ENCODE measurements around the gene TCTN3. TPM values are rescaled to one million over a fixed set of nuclear protein-coding genes. Genes with fewer than 3 reads are reported as not detected.

The TCTN3 gene
- total RNA-seq, 1 experiment from 2014 or later, result 21.8 TPM

DNA sequence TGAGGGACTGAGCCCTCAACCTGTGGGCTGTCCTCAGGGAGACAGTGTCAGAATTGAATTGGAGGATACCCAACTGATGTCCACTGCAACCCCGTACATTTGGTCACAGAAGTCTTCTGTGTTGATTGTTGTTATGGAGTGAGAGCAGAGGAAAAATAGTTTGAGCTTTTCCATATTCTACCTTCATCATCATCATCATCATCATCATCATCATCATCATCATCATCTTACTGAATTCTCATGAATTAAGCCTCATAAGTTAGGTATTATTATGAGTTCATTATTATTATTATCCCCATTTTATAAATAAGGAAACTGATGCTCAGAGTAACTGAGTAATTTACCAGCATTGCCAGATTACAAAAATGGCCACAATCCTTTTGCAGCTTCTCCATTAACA, 45.6 kb downstream of the TCTN3 start:
- no peak overlapping the region for H3K4me2 ChIP-seq (ENCODE audit: low read length)
- H3K79me2 ChIP-seq (ENCODE audit: low read length), result peaks cover 17% of the 10 kb centered on the region; the same call in 1 of the 2 replicates
- H2AFZ ChIP-seq (ENCODE audit: low read length), result no peak overlapping the region
- H4K20me1 ChIP-seq (ENCODE audit: low read length), result no peaks in the 10 kb centered on the region
- no peak overlapping the region for H3K9ac ChIP-seq (ENCODE audit: low read length)
- H3K27ac ChIP-seq (ENCODE audit: low read length), result no peak overlapping the region
- TF ChIP-seq EZH2 (IDR thresholded peaks at IDR 0.05; ENCODE audit: low read length, unreplicated experiment) (no peak), EZH2phosphoT487 (IDR thresholded peaks at IDR 0.05; ENCODE audit: borderline replicate concordance, low read length) (no peak)
- TF ChIP-seq, protein P1, sequence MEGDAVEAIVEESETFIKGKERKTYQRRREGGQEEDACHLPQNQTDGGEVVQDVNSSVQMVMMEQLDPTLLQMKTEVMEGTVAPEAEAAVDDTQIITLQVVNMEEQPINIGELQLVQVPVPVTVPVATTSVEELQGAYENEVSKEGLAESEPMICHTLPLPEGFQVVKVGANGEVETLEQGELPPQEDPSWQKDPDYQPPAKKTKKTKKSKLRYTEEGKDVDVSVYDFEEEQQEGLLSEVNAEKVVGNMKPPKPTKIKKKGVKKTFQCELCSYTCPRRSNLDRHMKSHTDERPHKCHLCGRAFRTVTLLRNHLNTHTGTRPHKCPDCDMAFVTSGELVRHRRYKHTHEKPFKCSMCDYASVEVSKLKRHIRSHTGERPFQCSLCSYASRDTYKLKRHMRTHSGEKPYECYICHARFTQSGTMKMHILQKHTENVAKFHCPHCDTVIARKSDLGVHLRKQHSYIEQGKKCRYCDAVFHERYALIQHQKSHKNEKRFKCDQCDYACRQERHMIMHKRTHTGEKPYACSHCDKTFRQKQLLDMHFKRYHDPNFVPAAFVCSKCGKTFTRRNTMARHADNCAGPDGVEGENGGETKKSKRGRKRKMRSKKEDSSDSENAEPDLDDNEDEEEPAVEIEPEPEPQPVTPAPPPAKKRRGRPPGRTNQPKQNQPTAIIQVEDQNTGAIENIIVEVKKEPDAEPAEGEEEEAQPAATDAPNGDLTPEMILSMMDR (conservative IDR thresholded peaks at IDR 0.05; ENCODE audit: low read depth, low read length), result no peak
- ChIA-PET CTCF (no interaction called here), POLR2A (ENCODE audit: unreplicated experiment) (no interaction called here)
- H3K9me2 ChIP-seq (replicated peaks; ENCODE audit: low read length), result no peaks in the 10 kb centered on the region
- ATAC-seq (no peak), DNase-seq (no peak)
- no peaks in the 10 kb centered on the region for H3K4me1 ChIP-seq (ENCODE audit: insufficient read depth, low read length)
- intact Hi-C loops (cut with micrococcal nuclease), result no loop called here
- no TSS peak for BruUV-seq (replicated peaks)
- H3K36me3 ChIP-seq (ENCODE audit: low read depth, low read length), result peaks cover 29% of the 10 kb centered on the region
- no peaks in the 10 kb centered on the region for H3F3A ChIP-seq (ENCODE audit: low read length, unreplicated experiment)
- no peaks in the 10 kb centered on the region for H3K9me3 ChIP-seq (ENCODE audit: low read length)
- no peaks in the 10 kb centered on the region for H3K27me3 ChIP-seq (ENCODE audit: low read length)
- H3K4me3 ChIP-seq (ENCODE audit: low read length), result no peak overlapping the region

DNA sequence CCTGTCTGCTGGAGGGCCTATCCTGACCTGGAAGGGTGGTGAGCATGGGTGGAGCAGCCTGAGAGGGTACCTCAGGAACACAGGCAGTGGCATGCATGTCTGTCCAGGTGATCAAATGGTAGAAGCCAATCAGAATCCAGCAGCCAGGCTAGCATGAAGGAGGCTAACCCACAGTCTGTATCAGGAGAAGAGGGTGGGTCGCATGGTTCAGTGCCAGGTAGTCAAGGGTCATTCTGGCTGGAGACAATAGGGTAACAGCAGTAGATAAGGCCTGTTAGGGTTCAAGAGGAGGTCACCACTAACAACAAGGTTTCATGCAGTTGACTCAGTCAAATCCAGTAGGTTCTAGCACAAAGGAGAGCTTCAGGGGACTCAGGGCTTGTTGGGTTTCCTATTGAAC, 47.6 kb downstream of the TCTN3 start:
- TF ChIP-seq, protein P1 (conservative IDR thresholded peaks at IDR 0.05; ENCODE audit: low read depth, low read length), result no peak
- TF ChIP-seq EZH2phosphoT487 (IDR thresholded peaks at IDR 0.05; ENCODE audit: borderline replicate concordance, low read length), result no peak
- no peak for TF ChIP-seq EZH2 (IDR thresholded peaks at IDR 0.05; ENCODE audit: low read length, unreplicated experiment)
- intact Hi-C loops (cut with micrococcal nuclease), result no loop called here
- H3K9me2 ChIP-seq (replicated peaks; ENCODE audit: low read length), result no peaks in the 10 kb centered on the region
- DNase-seq (no peak), ATAC-seq (no peak)
- no peak overlapping the region for H3K27ac ChIP-seq (ENCODE audit: low read length)
- BruUV-seq (replicated peaks), result no TSS peak
- H3K9ac ChIP-seq (ENCODE audit: low read length), result no peak overlapping the region
- H2AFZ ChIP-seq (ENCODE audit: low read length), result no peak overlapping the region
- no peaks in the 10 kb centered on the region for H3K4me1 ChIP-seq (ENCODE audit: insufficient read depth, low read length)
- no peaks in the 10 kb centered on the region for H4K20me1 ChIP-seq (ENCODE audit: low read length)
- H3K36me3 ChIP-seq (ENCODE audit: low read depth, low read length), result peaks cover 20% of the 10 kb centered on the region; the same call in 1 of the 2 replicates
- H3K79me2 ChIP-seq (ENCODE audit: low read length), result peaks cover 13% of the 10 kb centered on the region; the same call in 1 of the 2 replicates
- H3K4me3 ChIP-seq (ENCODE audit: low read length), result no peak overlapping the region
- no peak overlapping the region for H3K4me2 ChIP-seq (ENCODE audit: low read length)
- ChIA-PET POLR2A (ENCODE audit: unreplicated experiment) (no interaction called here), CTCF (no interaction called here)
- H3F3A ChIP-seq (ENCODE audit: low read length, unreplicated experiment), result no peaks in the 10 kb centered on the region
- no peaks in the 10 kb centered on the region for H3K27me3 ChIP-seq (ENCODE audit: low read length)
- H3K9me3 ChIP-seq (ENCODE audit: low read length), result no peaks in the 10 kb centered on the region

DNA sequence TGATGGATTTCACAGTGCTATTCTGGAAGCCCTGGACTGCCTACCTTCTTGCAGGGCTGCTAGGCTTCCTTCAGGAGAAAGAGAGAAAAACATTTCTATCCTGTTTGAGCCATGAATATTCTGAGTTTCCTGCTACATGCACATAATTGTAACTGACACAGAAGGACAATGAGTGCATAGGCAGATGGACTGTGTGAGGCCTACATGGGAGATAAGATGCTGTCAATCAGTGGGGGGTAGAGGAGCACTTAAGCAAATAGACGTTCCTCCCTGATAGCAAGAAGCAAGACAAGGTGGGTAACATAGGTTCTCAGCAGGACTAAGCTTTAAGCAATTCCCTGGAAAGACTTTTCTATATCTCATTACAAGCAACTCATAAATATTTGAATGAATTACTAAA, 48.8 kb downstream of the TCTN3 start:
- ATAC-seq, result no peak
- POLR2A ChIA-PET (ENCODE audit: unreplicated experiment), result no interaction called here
- no peaks in the 10 kb centered on the region for H3K9me3 ChIP-seq (ENCODE audit: low read length)

More for the DNA sequence above, 48.8 kb downstream of the TCTN3 start:
- no peaks in the 10 kb centered on the region for H3F3A ChIP-seq (ENCODE audit: low read length, unreplicated experiment)
- H3K9ac ChIP-seq (ENCODE audit: low read length), result no peak overlapping the region
- peaks cover 16% of the 10 kb centered on the region for H3K36me3 ChIP-seq (ENCODE audit: low read depth, low read length)
- no peak overlapping the region for H3K4me2 ChIP-seq (ENCODE audit: low read length)
- no peak for TF ChIP-seq EZH2 (IDR thresholded peaks at IDR 0.05; ENCODE audit: low read length, unreplicated experiment)
- TF ChIP-seq, protein P1 (conservative IDR thresholded peaks at IDR 0.05; ENCODE audit: low read depth, low read length), result no peak
- no peak for TF ChIP-seq EZH2phosphoT487 (IDR thresholded peaks at IDR 0.05; ENCODE audit: borderline replicate concordance, low read length)
- DNase-seq, result no peak
- H3K27ac ChIP-seq (ENCODE audit: low read length), result no peak overlapping the region
- no peaks in the 10 kb centered on the region for H4K20me1 ChIP-seq (ENCODE audit: low read length)
- no peak overlapping the region for H2AFZ ChIP-seq (ENCODE audit: low read length)
- H3K9me2 ChIP-seq (replicated peaks; ENCODE audit: low read length), result no peaks in the 10 kb centered on the region
- intact Hi-C loops (cut with micrococcal nuclease), result no loop called here
- H3K4me1 ChIP-seq (ENCODE audit: insufficient read depth, low read length), result no peaks in the 10 kb centered on the region
- CTCF ChIA-PET, result no interaction called here
- no peaks in the 10 kb centered on the region for H3K27me3 ChIP-seq (ENCODE audit: low read length)
- 0 out of 2 replicates have a peak, but pooled peaks cover 6% of the 10 kb centered on the region for H3K79me2 ChIP-seq (ENCODE audit: low read length)
- BruUV-seq (replicated peaks), result no TSS peak
- no peak overlapping the region for H3K4me3 ChIP-seq (ENCODE audit: low read length)
